ENCODE data around the gene YAP1.

- TF ChIP-seq CSRNP3 (CRISPR knock-in tag; IDR thresholded peaks at IDR 0.05) (no peak), ZFP3 (CRISPR knock-in tag; IDR thresholded peaks at IDR 0.05) (no peak), ARNTL (CRISPR knock-in tag; IDR thresholded peaks at IDR 0.05; ENCODE audit: borderline replicate concordance, low read depth) (no peak), ZFP30 (CRISPR knock-in tag; IDR thresholded peaks at IDR 0.05) (no peak), SNAI2 (CRISPR knock-in tag; IDR thresholded peaks at IDR 0.05) (no peak), CSDC2 (CRISPR knock-in tag; IDR thresholded peaks at IDR 0.05) (no peak), ZNF8 (CRISPR knock-in tag; IDR thresholded peaks at IDR 0.05) (no peak)
- TF ChIP-seq, protein P1, sequence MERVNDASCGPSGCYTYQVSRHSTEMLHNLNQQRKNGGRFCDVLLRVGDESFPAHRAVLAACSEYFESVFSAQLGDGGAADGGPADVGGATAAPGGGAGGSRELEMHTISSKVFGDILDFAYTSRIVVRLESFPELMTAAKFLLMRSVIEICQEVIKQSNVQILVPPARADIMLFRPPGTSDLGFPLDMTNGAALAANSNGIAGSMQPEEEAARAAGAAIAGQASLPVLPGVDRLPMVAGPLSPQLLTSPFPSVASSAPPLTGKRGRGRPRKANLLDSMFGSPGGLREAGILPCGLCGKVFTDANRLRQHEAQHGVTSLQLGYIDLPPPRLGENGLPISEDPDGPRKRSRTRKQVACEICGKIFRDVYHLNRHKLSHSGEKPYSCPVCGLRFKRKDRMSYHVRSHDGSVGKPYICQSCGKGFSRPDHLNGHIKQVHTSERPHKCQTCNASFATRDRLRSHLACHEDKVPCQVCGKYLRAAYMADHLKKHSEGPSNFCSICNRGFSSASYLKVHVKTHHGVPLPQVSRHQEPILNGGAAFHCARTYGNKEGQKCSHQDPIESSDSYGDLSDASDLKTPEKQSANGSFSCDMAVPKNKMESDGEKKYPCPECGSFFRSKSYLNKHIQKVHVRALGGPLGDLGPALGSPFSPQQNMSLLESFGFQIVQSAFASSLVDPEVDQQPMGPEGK (CRISPR knock-in tag; IDR thresholded peaks at IDR 0.05; ENCODE audit: borderline replicate concordance) = no peak
- TF ChIP-seq, protein P2, sequence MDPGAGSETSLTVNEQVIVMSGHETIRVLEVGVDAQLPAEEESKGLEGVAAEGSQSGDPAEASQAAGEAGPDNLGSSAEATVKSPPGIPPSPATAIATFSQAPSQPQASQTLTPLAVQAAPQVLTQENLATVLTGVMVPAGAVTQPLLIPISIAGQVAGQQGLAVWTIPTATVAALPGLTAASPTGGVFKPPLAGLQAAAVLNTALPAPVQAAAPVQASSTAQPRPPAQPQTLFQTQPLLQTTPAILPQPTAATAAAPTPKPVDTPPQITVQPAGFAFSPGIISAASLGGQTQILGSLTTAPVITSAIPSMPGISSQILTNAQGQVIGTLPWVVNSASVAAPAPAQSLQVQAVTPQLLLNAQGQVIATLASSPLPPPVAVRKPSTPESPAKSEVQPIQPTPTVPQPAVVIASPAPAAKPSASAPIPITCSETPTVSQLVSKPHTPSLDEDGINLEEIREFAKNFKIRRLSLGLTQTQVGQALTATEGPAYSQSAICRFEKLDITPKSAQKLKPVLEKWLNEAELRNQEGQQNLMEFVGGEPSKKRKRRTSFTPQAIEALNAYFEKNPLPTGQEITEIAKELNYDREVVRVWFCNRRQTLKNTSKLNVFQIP (CRISPR knock-in tag; IDR thresholded peaks at IDR 0.05; ENCODE audit: borderline replicate concordance, low read depth) = no peak
These were observed 1.7 kb downstream of the YAP1 start for GRCh38 chr11:102111787-102112508.

Data from SK-N-SH treated with all-trans-retinoic acid at 6 μM for 48 hours (cell line).